ENCODE measurements around the gene PTGFRN.
"Not testable (repeated sequence)": the region's sequence is repeated elsewhere in the genome, so short reads cannot be mapped to it uniquely, and the experiment has no call there.

Gene PTGFRN

GRCh38 chr1:116873680-116874271 lies 35.9 kb upstream of the PTGFRN start:
- H3K27ac ChIP-seq = no peak overlapping the region

GRCh38 chr1:116874733-116875249 lies 34.9 kb upstream of the PTGFRN start:
- no peak for TF ChIP-seq ZFX (IDR thresholded peaks at IDR 0.05)
- TF ChIP-seq CTCF (conservative IDR thresholded peaks at IDR 0.05) = no peak
- H3K27ac ChIP-seq = no peak overlapping the region

More at GRCh38 chr1:116873680-116874271, 35.9 kb upstream of the PTGFRN start:
- TF ChIP-seq ZFX (IDR thresholded peaks at IDR 0.05) (no peak), CTCF (conservative IDR thresholded peaks at IDR 0.05) (no peak)

- TF ChIP-seq CTCF (conservative IDR thresholded peaks at IDR 0.05) = no peak
- TF ChIP-seq ZFX (IDR thresholded peaks at IDR 0.05) = no peak
- no peak overlapping the region for H3K27ac ChIP-seq
These were observed 34.3 kb upstream of the PTGFRN start for GRCh38 chr1:116875391-116875790.

- H3K27ac ChIP-seq = not testable (repeated sequence)
These were observed 33.8 kb upstream of the PTGFRN start for GRCh38 chr1:116875946-116876345.

GRCh38 chr1:116877141-116877818 lies 32.4 kb upstream of the PTGFRN start:
- no peak overlapping the region for H3K27ac ChIP-seq
- no peak for TF ChIP-seq ZFX (IDR thresholded peaks at IDR 0.05)
- TF ChIP-seq CTCF (conservative IDR thresholded peaks at IDR 0.05) = no peak

- TF ChIP-seq CTCF (conservative IDR thresholded peaks at IDR 0.05) (no peak), ZFX (IDR thresholded peaks at IDR 0.05) (no peak)
- H3K27ac ChIP-seq = no peak overlapping the region; the same call in 1 of the 2 replicates
These were observed 30.8 kb upstream of the PTGFRN start for GRCh38 chr1:116878804-116879477.

GRCh38 chr1:116879478-116880133 lies 30.1 kb upstream of the PTGFRN start:
- no peak overlapping the region; the same call in 1 of the 2 replicates for H3K27ac ChIP-seq
- TF ChIP-seq ZFX (IDR thresholded peaks at IDR 0.05) (no peak), CTCF (conservative IDR thresholded peaks at IDR 0.05) (no peak)

All from C4-2B (cell line).